ENCODE measurements around the gene FBXW4. TPM values are rescaled to one million over a fixed set of nuclear protein-coding genes. Genes with fewer than 3 reads are reported as not detected.

Gene FBXW4
- total and polyA plus RNA-seq, 9 donors: 38.6 to 86.4 (median 64.4) TPM

DNA sequence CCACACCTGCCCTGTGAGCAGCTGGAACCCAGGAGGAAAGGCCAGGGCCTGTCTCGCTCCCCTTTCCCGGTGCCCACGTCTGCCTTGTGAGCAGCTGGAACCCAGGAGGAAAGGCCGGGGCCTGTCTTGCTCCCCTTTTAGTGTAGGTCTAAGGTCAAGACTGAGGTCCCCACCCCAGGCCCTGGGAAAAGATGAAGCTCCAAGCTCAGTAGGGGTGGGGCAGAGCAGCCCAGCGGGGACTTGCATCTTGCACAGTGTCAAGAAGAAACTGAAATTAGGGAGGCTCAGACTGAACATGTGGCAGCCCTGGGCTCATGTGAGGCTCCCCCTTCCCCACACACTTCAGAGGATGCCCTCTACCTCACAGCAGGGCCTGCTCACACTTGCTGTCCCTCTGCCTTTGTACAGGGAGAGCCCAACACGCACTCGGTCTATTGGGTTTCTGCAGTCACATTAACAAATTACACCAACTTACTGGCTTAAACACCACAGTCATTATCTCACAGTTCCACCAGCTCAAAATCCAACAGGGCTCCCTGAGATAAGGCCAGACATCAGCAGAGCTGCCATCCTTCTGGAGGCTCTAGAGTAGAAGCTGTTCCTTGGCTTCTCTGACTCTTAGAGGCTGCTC, 119.3 kb downstream of the FBXW4 start:
- H3K4me3 ChIP-seq: no peak overlapping the region
- no peaks in the 10 kb centered on the region for H3K9me3 ChIP-seq
- no peaks in the 10 kb centered on the region for H3K4me1 ChIP-seq (ENCODE audit: insufficient read depth)
- no peak for TF ChIP-seq POLR2A (IDR thresholded peaks at IDR 0.05)
- TF ChIP-seq EP300 (IDR thresholded peaks at IDR 0.05): no peak
- TF ChIP-seq, protein P1, sequence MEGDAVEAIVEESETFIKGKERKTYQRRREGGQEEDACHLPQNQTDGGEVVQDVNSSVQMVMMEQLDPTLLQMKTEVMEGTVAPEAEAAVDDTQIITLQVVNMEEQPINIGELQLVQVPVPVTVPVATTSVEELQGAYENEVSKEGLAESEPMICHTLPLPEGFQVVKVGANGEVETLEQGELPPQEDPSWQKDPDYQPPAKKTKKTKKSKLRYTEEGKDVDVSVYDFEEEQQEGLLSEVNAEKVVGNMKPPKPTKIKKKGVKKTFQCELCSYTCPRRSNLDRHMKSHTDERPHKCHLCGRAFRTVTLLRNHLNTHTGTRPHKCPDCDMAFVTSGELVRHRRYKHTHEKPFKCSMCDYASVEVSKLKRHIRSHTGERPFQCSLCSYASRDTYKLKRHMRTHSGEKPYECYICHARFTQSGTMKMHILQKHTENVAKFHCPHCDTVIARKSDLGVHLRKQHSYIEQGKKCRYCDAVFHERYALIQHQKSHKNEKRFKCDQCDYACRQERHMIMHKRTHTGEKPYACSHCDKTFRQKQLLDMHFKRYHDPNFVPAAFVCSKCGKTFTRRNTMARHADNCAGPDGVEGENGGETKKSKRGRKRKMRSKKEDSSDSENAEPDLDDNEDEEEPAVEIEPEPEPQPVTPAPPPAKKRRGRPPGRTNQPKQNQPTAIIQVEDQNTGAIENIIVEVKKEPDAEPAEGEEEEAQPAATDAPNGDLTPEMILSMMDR (IDR thresholded peaks at IDR 0.05): no peak
- no peaks in the 10 kb centered on the region for H3K27me3 ChIP-seq
- WGBS, 3 donors: 75 to 86% (median 82%) methylated on average over 7 of the region's 7 CpGs
- no peak for DNase-seq
- H3K36me3 ChIP-seq: no peaks in the 10 kb centered on the region
- intact Hi-C loops (cut with DNase I): no loop called here
- H3K27ac ChIP-seq: no peak overlapping the region

DNA sequence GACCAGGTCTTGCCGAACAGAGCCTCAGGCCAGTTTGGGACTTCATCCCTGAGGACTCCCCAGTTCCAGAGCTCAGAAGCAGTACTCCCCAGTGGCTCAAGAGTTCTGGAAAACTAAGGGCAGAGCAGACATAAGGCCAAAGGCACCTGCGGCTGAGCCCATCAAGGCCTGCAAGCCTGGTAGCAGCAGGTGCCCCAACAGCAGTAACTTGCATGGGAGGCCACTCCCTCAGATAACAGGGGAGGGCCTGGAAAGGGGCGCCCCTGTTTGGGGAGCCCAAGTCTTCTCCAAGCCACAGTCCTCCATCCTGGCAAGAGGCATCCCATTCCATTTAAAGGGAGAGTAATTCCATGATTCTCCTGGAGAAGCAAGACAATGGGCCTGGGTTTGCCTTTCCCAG, 119.9 kb downstream of the FBXW4 start:
- H3K4me3 ChIP-seq: no peak overlapping the region
- no peak overlapping the region for H3K27ac ChIP-seq
- H3K4me1 ChIP-seq (ENCODE audit: insufficient read depth): peaks cover 1% of the 10 kb centered on the region
- WGBS, 3 donors: 74 to 95% (median 82%) methylated on average over 2 to 3 of the region's 3 CpGs
- TF ChIP-seq EP300 (IDR thresholded peaks at IDR 0.05) (no peak), POLR2A (IDR thresholded peaks at IDR 0.05) (no peak)
- TF ChIP-seq, protein P1 (IDR thresholded peaks at IDR 0.05): no peak
- H3K27me3 ChIP-seq: no peaks in the 10 kb centered on the region
- no peaks in the 10 kb centered on the region for H3K36me3 ChIP-seq
- DNase-seq: no peak
- intact Hi-C loops (cut with DNase I): no loop called here
- no peaks in the 10 kb centered on the region for H3K9me3 ChIP-seq

DNA sequence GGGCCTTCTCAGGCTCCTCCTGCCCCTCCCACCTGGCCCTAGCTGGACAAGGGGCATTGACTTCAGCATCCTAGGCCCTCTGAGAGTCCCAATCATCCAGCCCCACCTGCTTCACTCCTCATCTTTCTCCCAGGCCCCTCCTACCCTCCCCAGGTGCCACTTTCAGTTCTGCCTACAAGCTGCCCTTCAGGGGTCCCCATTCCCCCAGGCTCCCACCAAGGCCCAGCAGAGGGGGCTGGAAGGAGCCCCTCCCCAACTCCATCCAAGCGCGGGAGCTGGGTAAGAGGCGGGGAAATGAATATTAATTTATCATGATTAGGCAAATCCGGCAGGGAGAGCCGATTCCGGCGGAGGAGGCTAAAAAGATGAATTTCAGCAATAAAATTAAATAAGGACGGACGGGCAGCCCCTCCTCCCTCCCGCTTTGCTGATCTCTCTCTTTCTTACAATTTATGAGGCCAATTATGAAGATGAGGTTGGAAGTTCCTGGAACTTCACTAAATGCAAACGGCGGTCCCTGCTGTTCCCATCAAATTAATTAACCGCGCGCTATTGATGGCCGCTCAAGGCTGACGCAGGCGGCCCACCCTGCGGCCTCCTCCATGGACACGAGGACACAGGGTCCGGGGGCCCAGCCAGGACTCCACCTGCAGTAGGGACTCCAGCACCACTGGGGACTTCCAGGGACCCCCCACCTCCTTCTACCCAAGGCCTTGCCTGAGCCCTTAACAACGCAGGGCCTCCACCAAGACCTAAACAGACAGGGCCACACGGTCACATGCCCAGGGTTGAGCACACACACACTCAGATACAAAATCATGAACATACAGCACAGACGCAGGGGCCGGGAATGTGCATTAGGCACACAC, 120.9 kb downstream of the FBXW4 start:
- no peaks in the 10 kb centered on the region for H3K9me3 ChIP-seq
- no peak overlapping the region for H3K4me3 ChIP-seq
- H3K4me1 ChIP-seq (ENCODE audit: insufficient read depth): peaks cover 6% of the 10 kb centered on the region
- no peak overlapping the region for H3K27ac ChIP-seq
- no peaks in the 10 kb centered on the region for H3K36me3 ChIP-seq
- TF ChIP-seq EP300 (IDR thresholded peaks at IDR 0.05): no peak
- no peak for TF ChIP-seq POLR2A (IDR thresholded peaks at IDR 0.05)
- TF ChIP-seq, protein P1 (IDR thresholded peaks at IDR 0.05): no peak
- WGBS, 3 donors: 32 to 58% (median 43%) methylated on average over 25 of the region's 25 CpGs
- intact Hi-C loops (cut with DNase I): no loop called here
- DNase-seq: no peak
- H3K27me3 ChIP-seq: no peaks in the 10 kb centered on the region

DNA sequence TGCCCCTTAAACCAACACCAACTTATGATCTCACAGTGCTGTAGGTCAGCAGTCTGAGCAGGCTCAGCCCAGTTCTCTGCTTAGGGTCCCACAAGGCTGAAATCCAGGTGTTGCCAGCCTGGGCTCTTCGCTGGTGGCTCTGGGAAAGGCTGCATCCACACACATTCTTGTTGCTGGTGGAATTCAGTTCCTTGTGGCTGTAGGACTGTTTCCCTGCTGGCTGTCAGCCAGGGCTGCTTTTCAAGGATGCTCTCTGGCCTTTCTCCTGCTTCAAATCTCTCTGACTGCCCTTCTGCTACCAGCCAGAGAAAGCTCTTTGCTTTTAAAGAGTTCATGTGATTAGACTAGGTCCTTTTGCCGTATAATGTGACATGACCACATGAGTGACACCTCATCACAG, 122.2 kb downstream of the FBXW4 start:
- Histone ChIP-seq H3K9me3 (no peaks in the 10 kb centered on the region), H3K27ac (no peak overlapping the region), H3K4me3 (no peak overlapping the region), H3K36me3 (no peaks in the 10 kb centered on the region), H3K27me3 (no peaks in the 10 kb centered on the region), H3K4me1 (ENCODE audit: insufficient read depth) (peaks cover 6% of the 10 kb centered on the region)
- WGBS, 3 donors: 93 to 96% (median 94%) methylated on average over 2 of the region's 2 CpGs
- no peak for TF ChIP-seq EP300 (IDR thresholded peaks at IDR 0.05)
- TF ChIP-seq, protein P1 (IDR thresholded peaks at IDR 0.05): no peak
- TF ChIP-seq POLR2A (IDR thresholded peaks at IDR 0.05): no peak
- no peak for DNase-seq
- intact Hi-C loops (cut with DNase I): no loop called here
